ENCODE results near the gene LCP1.

DNA sequence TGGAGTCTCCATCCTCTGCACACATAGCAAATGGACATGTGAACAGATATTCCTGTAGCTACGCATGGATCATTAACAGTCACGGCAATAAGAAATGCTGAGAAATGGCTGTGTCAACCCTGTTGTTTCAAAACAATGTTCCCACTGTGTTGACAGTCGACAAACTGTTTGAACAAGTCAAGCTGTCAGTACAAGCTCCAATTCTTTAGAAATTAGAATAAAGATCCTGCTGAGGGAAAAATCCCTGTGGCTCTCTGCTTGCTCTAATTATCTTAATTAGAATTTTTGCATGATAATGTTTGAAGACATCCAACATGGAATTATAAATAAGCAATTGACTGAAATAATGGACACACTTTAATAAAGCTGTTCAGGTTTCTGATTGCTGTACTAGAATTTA is 39.2 kb downstream of the LCP1 start:
- TF ChIP-seq POLR2A (IDR thresholded peaks at IDR 0.05; ENCODE audit: low read length) (no peak), GATA1 (IDR thresholded peaks at IDR 0.05; ENCODE audit: low read depth, low read length) (no peak)

Data from erythroblast (primary cell).